ENCODE measurements around the gene LDB2.

DNA sequence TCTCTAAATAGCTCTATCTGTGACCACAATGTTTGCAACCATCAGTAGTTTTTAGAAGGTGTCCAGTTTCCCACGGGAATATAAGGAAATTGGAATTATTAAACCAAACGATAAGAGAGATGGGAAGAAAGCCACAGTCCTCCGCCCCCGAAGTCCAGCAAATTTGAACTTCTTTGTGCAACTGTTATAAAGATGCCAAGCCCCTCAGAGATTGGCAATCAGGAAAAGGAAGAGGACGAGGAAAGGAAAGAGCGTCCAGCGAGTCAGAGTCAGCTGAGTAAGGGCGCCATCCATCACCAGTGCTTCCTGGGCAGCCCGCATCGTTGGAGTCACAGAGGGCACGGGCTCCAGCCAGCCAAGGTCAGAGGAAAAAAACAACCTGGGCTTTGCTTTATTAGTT is 35.7 kb downstream of the LDB2 start:
- TF ChIP-seq, protein P1, sequence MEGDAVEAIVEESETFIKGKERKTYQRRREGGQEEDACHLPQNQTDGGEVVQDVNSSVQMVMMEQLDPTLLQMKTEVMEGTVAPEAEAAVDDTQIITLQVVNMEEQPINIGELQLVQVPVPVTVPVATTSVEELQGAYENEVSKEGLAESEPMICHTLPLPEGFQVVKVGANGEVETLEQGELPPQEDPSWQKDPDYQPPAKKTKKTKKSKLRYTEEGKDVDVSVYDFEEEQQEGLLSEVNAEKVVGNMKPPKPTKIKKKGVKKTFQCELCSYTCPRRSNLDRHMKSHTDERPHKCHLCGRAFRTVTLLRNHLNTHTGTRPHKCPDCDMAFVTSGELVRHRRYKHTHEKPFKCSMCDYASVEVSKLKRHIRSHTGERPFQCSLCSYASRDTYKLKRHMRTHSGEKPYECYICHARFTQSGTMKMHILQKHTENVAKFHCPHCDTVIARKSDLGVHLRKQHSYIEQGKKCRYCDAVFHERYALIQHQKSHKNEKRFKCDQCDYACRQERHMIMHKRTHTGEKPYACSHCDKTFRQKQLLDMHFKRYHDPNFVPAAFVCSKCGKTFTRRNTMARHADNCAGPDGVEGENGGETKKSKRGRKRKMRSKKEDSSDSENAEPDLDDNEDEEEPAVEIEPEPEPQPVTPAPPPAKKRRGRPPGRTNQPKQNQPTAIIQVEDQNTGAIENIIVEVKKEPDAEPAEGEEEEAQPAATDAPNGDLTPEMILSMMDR (IDR thresholded peaks at IDR 0.05): no peak
- TF ChIP-seq POLR2A (IDR thresholded peaks at IDR 0.05): no peak
